B cell (primary cell): ENCODE results near the gene DNAJC1.

Experiments
- CTCF ChIP-seq: fragments of 200-600 bp; IDR thresholded peaks from one replicate; pipeline ENCODE4 v1.8.0; 2022; ENCODE audit warnings: antibody characterized with exemption, mild to moderate bottlenecking
- EZH2 ChIP-seq: IDR thresholded peaks from 2 replicates; pipeline ENCODE4 v1.6.1; 2012; ENCODE audit warnings: borderline replicate concordance, low read depth, mild to moderate bottlenecking, moderate library complexity, low read length; ENCODE audit not compliant: insufficient read depth, poor library complexity, severe bottlenecking

- no peak for TF ChIP-seq CTCF
- no peak for TF ChIP-seq EZH2
These were observed 18.9 kb upstream of the DNAJC1 start for GRCh38 chr10:22022257-22023032.
